ENCODE results near the gene GABRG3. TPM values are rescaled to one million over a fixed set of nuclear protein-coding genes. Genes with fewer than 3 reads are reported as not detected.

The GABRG3 gene
- total and polyA plus RNA-seq, 2 donors from 2014 or later, result not detected

- H3K27ac ChIP-seq (ENCODE audit: low read depth in 2 of 2, low read length in 2 of 2), result peak overlapping the region in 1 of 2 donors; percentile 81
- no peak for DNase-seq
- no peaks in the 10 kb centered on the region for H3K36me3 ChIP-seq (ENCODE audit: control insufficient read depth in 2 of 3, insufficient read depth in 3 of 3, low read length in 3 of 3)
Observed at GRCh38 chr15:27323801-27324200, 352.8 kb downstream of the GABRG3 start.

GRCh38 chr15:27324886-27325615, 354.1 kb downstream of the GABRG3 start:
- intact Hi-C loops (cut with DNase I), result no loop called here
- H3K36me3 ChIP-seq (ENCODE audit: control insufficient read depth in 2 of 3, insufficient read depth in 3 of 3, low read length in 3 of 3), result no peaks in the 10 kb centered on the region
- peak overlapping the region in 1 of 2 donors; percentile 81 for H3K27ac ChIP-seq (ENCODE audit: low read depth in 2 of 2, low read length in 2 of 2)
- peak in 3 of 5 donors; percentile 40 to 80 (median 72) for DNase-seq
- no peak overlapping the region for H3K9ac ChIP-seq (ENCODE audit: low read length in 3 of 3)
- no peak for FAIRE-seq
- no peak for TF ChIP-seq CTCF (IDR thresholded peaks at IDR 0.05; ENCODE audit: borderline replicate concordance, extremely low read depth, insufficient read depth)
- H3K4me3 ChIP-seq (ENCODE audit: low read length in 3 of 3), result peak overlapping the region in 1 of 3 donors; percentile 22
- H3K9me3 ChIP-seq (ENCODE audit: control insufficient read depth in 2 of 3, insufficient read depth in 1 of 3, low read length in 3 of 3), result no peaks in the 10 kb centered on the region
- H3K4me1 ChIP-seq (ENCODE audit: control insufficient read depth in 2 of 3, insufficient read depth in 2 of 3, low read depth in 1 of 3, low read length in 3 of 3), result peaks cover 0 to 8% (median 4%) of the 10 kb centered on the region in 3 donors
- no peaks in the 10 kb centered on the region for H3K27me3 ChIP-seq (ENCODE audit: control insufficient read depth, insufficient read depth, low read length)

More at GRCh38 chr15:27323801-27324200, 352.8 kb downstream of the GABRG3 start:
- TF ChIP-seq CTCF (IDR thresholded peaks at IDR 0.05; ENCODE audit: borderline replicate concordance, extremely low read depth, insufficient read depth), result no peak
- FAIRE-seq, result no peak
- H3K9ac ChIP-seq (ENCODE audit: low read length in 3 of 3), result no peak overlapping the region
- H3K4me3 ChIP-seq (ENCODE audit: low read length in 3 of 3), result no peak overlapping the region
- no peaks in the 10 kb centered on the region for H3K9me3 ChIP-seq (ENCODE audit: control insufficient read depth in 2 of 3, insufficient read depth in 1 of 3, low read length in 3 of 3)
- intact Hi-C loops (cut with DNase I), result no loop called here
- no peaks in the 10 kb centered on the region for H3K27me3 ChIP-seq (ENCODE audit: control insufficient read depth, insufficient read depth, low read length)
- peaks cover 0 to 8% (median 4%) of the 10 kb centered on the region in 3 donors for H3K4me1 ChIP-seq (ENCODE audit: control insufficient read depth in 2 of 3, insufficient read depth in 2 of 3, low read depth in 1 of 3, low read length in 3 of 3)

GRCh38 chr15:27327467-27328025, 356.6 kb downstream of the GABRG3 start:
- FAIRE-seq, result no peak
- no peaks in the 10 kb centered on the region for H3K36me3 ChIP-seq (ENCODE audit: control insufficient read depth in 2 of 3, insufficient read depth in 3 of 3, low read length in 3 of 3)
- no peaks in the 10 kb centered on the region for H3K27me3 ChIP-seq (ENCODE audit: control insufficient read depth, insufficient read depth, low read length)
- intact Hi-C loops (cut with DNase I), result no loop called here
- no peak for TF ChIP-seq CTCF (IDR thresholded peaks at IDR 0.05; ENCODE audit: borderline replicate concordance, extremely low read depth, insufficient read depth)
- H3K4me1 ChIP-seq (ENCODE audit: control insufficient read depth in 2 of 3, insufficient read depth in 2 of 3, low read depth in 1 of 3, low read length in 3 of 3), result peaks cover 0 to 8% (median 4%) of the 10 kb centered on the region in 3 donors
- no peak overlapping the region for H3K9ac ChIP-seq (ENCODE audit: low read length in 3 of 3)
- DNase-seq, result peak in 2 of 5 donors; percentile 42 to 47
- H3K27ac ChIP-seq (ENCODE audit: low read depth in 2 of 2, low read length in 2 of 2), result no peak overlapping the region
- H3K9me3 ChIP-seq (ENCODE audit: control insufficient read depth in 2 of 3, insufficient read depth in 1 of 3, low read length in 3 of 3), result no peaks in the 10 kb centered on the region
- H3K4me3 ChIP-seq (ENCODE audit: low read length in 3 of 3), result no peak overlapping the region
